VCaP (cell line): ENCODE measurements around the gene CAMTA1.
"Not testable (repeated sequence)": the region's sequence is repeated elsewhere in the genome, so short reads cannot be mapped to it uniquely, and the experiment has no call there.

ENCODE experiments used
- H3K27ac ChIP-seq: fragments of 450-650 bp; 2 replicates; pipeline ENCODE4 v1.5.1; 2017
- TF ChIP-seq, protein P1 (sequence below): fragments of 450-650 bp; conservative IDR thresholded peaks from 2 replicates; pipeline ENCODE4 v1.5.1; 2017; ENCODE audit warnings: mild to moderate bottlenecking, moderate library complexity

The CAMTA1 gene

DNA sequence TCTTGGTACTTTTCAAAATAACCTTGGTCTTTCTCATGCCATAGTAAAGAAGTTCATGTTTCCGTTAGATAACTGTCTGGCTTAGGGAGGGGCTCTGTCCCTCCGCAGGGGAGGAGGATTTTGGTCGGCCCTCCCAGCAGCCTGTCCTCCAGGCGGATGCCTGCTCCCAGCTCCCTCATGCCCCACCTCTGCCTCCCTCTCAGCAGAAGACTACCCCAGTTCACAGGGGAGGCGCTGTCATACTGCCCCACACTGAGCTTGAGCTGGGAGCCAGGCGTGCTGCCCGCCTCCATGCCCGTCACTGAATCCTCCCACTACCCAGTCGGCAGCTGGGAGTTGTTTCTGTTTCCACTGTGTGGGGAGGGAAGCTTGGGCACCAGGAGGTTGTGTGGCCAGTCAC lies 127.3 kb downstream of the CAMTA1 start:
- H3K27ac ChIP-seq = no peak overlapping the region

DNA sequence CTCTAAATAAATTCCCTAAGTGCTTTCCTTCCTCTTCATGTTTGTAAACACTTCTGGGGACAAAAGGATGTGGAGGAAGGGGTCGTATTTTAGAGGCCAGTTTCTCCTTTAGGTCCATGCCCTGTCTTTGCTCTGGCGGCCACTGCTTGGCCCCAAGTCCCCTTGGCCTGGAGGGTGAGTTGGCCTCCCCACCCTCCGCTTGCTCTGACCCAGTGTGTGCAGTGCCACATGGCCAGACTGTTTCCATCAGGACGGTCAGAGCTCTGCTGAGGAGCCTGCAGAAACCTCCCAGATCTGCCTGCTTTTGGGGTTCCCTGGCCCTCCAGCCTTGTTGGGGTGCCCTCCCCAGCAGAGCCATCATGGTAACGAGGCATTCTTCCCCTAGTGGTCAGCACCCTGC lies 127.8 kb downstream of the CAMTA1 start:
- no peak overlapping the region for H3K27ac ChIP-seq
- TF ChIP-seq, protein P1, sequence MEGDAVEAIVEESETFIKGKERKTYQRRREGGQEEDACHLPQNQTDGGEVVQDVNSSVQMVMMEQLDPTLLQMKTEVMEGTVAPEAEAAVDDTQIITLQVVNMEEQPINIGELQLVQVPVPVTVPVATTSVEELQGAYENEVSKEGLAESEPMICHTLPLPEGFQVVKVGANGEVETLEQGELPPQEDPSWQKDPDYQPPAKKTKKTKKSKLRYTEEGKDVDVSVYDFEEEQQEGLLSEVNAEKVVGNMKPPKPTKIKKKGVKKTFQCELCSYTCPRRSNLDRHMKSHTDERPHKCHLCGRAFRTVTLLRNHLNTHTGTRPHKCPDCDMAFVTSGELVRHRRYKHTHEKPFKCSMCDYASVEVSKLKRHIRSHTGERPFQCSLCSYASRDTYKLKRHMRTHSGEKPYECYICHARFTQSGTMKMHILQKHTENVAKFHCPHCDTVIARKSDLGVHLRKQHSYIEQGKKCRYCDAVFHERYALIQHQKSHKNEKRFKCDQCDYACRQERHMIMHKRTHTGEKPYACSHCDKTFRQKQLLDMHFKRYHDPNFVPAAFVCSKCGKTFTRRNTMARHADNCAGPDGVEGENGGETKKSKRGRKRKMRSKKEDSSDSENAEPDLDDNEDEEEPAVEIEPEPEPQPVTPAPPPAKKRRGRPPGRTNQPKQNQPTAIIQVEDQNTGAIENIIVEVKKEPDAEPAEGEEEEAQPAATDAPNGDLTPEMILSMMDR = no peak

More for the DNA sequence above, 127.3 kb downstream of the CAMTA1 start:
- TF ChIP-seq, protein P1 = no peak

DNA sequence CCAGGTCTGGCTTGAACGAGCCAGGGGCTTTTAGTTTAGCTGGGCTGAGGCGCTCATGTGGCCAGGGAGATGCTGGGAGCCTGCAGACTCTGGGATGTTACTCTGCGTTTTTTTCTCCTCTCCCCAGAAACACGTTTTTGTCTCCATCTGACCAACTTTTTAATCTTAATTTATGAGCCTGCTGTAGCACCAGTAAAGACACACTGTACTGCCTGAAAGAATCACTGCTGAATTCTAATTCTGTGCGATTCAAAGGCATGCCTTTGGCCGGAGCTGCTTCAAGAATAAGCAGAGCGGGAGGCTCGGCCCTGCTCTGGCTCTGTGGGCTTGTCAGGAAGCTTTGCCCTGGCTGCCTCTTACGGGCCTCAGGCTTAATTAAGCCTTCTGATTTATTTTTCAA lies 129.5 kb downstream of the CAMTA1 start:
- H3K27ac ChIP-seq = no peak overlapping the region
- TF ChIP-seq, protein P1 = no peak

DNA sequence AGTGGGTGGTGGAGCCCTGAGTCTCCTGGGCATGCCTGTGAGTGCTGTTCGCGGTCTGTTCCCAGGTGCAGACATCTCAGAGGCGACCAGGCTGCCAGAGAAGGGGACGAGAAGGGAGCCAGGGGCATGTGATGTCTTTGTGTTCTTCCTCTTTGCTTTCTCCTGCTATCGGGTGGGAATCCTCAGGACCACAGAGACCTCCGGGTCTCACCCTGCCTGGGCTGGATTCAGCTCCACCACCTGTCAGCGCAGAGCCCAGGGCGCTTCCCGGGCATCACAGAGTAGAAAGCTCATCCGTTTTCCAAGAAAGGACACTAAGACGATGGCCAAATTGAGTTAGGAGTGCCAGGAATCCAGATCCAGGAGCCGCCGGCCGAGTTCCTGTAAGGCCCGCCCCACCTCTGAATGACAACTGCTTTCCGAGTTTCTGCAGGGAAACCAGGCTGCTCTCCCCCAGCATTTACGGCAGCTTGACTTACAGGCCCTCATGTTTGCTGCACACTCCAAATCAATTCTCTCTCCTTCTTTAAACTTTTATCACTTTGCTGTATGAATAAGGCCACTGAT lies 130.8 kb downstream of the CAMTA1 start:
- TF ChIP-seq, protein P1 = no peak
- no peak overlapping the region for H3K27ac ChIP-seq

DNA sequence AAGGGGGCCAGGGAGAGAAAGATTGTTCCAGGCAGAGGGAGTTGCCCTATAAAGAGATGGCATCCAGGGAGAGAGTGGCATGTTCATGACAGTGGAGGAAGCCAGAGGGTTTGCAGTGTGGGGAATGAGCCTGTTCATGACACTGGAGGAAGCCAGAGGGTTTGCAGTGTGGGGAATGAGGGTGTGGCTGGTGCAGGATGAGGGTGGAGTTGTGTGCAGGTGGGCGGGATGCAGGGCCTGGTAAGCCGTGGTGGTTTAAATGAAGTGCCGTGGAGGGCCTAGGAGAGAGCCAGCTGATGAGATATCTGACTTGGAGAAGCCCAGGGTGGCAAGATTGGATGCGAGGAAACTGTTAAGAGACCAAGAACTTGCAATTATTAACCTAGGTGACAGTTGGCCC lies 131.8 kb downstream of the CAMTA1 start:
- TF ChIP-seq, protein P1 = no peak
- no peak overlapping the region for H3K27ac ChIP-seq

DNA sequence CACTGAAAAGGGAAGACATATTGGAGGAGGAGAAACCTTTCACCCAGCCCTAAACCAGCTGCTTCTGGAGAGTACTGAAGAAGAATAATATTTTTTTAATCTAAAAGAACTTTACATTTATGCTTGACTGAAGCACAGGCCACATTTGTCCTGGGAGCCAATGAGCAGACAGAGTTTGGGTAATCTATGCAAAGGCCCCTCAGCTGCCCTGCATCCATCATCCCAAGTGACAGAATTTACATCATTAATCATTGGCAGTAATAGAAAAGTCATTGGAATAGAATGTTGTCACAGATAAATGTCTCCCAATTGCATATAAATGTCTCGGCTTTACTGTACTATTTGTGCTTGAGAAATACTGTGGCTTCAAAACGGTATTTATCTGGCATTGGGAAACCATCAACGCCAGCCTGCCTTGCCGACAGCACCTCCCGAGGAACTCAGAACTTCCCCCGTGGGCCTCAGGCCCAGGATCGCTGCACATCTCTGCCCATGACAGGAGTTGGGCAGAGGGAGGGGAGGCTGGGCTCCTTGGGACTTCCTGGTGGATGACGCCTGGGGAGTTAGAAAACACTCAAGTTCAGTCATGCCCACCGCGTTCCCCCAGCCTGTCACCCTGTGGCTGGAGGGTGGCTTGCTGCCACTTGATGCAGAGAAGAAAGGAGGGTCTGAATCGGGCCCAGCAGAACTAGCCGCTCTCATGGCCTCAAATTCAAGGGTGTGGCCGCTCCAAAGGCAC lies 133.1 kb downstream of the CAMTA1 start:
- H3K27ac ChIP-seq = no peak overlapping the region
- TF ChIP-seq, protein P1 = no peak

DNA sequence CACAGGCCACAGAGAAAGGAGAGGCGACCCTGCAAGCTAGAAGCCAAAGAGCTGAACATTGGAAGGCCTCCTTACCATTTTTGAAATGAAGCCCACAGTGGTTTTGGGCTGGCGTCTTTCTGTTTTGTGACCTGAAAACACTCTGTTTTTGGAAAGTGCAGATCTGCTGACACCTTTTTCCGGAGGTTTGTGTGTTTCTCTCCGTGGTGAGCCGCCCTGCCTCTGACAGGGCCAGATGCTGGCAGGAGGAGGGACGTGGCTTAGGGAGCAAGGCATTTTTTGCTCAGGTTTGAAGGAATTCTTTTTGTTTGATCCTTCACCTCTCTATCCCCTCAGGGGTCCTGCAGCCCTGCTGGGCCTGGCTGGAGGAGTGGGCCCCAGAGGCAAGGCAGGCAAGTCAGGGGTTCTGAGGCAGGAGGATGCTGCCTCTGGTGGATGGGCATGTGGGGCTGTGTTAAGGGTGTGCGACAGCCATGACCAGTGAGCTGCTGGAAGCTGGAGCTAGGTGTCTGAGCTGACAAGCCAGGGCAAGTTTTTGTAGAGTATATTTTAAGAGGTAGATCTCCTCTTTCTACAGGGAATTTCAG lies 133.8 kb downstream of the CAMTA1 start:
- TF ChIP-seq, protein P1 = no peak

DNA sequence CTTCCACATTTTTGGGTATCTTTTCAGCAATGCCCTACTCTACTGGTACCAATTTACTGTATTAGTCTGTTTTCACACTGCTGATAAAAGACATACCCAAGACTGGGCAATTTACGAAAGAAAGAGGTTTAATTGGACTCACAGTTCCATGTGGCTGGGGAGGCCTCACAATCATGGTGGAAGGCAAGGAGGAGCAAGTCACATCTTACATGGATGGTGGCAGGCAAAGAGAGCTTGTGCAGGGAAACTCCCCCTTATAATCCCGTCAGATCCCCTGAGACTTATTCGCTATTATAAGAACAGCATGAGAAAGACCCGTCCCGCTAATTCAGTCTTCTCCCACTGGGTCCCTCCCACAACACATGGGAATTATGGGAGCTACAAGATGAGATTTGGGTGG lies 136.3 kb downstream of the CAMTA1 start:
- not testable (repeated sequence) for H3K27ac ChIP-seq

More for the DNA sequence above, 133.8 kb downstream of the CAMTA1 start:
- H3K27ac ChIP-seq = no peak overlapping the region
